Central memory CD8-positive, alpha-beta T cell (primary cell): ENCODE results near the gene SERF2.

Source experiments
- ATAC-seq: fragments of 150-1000 bp; cut with Tn5 transposase; replicated peaks from 2 replicates; pipeline ENCODE4 v1.10.0; 2022; ENCODE audit warnings: mild to moderate bottlenecking, moderate FRiP score, moderate number of reproducible peaks; ENCODE audit not compliant: poor library complexity, severe bottlenecking; ENCODE audit errors: extremely low read depth
- DNase-seq, 2 donors: peaks; one replicate each; pipeline ENCODE4 v3.0.0; 2021; ENCODE audit warnings: low spot score in 2 of 2
- H3K27ac Mint-ChIP-seq: one replicate; pipeline ENCODE4 v1.8.0; 2022; ENCODE audit warnings: low read depth, mild to moderate bottlenecking, moderate library complexity, mixed read lengths
- H3K27me3 Mint-ChIP-seq: one replicate; pipeline ENCODE4 v1.8.0; 2022; ENCODE audit warnings: mixed read lengths
- H3K36me3 Mint-ChIP-seq: one replicate; pipeline ENCODE4 v1.8.0; 2022; ENCODE audit warnings: mild to moderate bottlenecking, moderate library complexity, mixed read lengths; ENCODE audit not compliant: insufficient read depth
- H3K4me1 Mint-ChIP-seq: one replicate; pipeline ENCODE4 v1.8.0; 2022; ENCODE audit warnings: mixed read lengths
- H3K4me3 Mint-ChIP-seq: one replicate; pipeline ENCODE4 v1.8.0; 2022; ENCODE audit warnings: mild to moderate bottlenecking, moderate library complexity, mixed read lengths
- H3K9me3 Mint-ChIP-seq: one replicate; pipeline ENCODE4 v1.8.0; 2022; ENCODE audit warnings: mixed read lengths

The SERF2 gene

DNA sequence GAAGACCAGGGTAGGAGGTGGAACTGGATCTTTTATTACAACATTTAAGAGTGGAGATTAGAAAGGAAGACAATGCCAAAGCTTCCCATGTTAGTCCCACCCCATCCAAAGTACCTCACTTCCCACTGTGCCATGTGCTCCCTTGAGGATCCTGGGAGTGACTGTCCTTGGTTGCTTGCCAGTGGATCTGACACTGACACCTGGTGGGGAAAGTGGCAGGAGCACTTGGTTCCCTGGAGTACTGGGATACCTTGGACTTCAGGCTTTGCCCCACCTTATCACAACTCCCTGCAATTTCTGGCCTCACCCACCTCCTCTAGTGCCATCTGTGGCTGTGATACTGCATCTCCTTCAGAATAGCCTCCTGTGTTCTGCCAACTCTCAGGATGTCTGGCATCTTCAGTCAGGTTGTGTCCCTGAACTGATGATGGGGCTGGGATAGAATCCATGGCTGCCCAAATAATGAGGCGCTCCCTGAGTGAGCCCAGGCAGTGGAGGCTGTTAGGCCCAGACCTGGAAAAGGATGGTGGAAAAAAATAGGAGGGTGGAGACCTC lies 16.6 kb upstream of the SERF2 start:
- no peak for DNase-seq
- Mint-ChIP-seq H3K27ac (no peak overlapping the region), H3K9me3 (no peaks in the 10 kb centered on the region), H3K4me3 (peak overlapping the region; percentile 92), H3K36me3 (peaks cover 46% of the 10 kb centered on the region), H3K27me3 (no peaks in the 10 kb centered on the region), H3K4me1 (peaks cover 22% of the 10 kb centered on the region)
- ATAC-seq = no peak

DNA sequence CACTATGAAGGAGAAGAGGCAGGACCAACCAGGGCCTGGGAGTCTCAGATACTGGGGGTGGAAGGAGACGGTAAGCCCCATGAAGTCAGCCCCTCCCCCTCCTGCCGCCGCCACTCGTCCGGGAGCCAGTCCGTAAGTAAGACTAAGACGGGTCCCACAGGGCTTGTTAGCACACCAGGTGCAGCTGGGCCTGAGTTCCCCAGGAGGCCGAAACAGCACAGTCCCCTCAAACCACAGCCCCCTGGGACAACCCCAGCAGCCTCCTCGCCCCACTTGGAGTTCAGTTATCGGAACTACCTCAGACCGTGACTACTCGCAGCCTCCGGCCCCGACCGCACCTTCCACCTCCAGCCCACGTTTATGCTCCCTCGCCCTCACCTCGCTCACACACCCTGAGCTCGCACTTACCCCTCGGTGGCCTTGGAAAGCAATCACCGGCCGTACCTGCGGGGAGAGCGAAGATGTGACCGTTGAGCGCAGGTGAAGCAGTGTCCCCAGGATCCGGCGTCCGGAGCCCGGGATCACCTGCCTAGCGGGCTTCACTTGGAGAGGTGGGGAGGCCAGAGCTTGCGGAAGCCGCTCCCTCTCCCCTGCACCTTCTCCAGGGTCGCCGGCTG lies 15.9 kb upstream of the SERF2 start:
- ATAC-seq (no peak), DNase-seq (no peak)
- H3K36me3 Mint-ChIP-seq = peaks cover 38% of the 10 kb centered on the region
- H3K27ac Mint-ChIP-seq = peak overlapping the region; percentile 6
- H3K9me3 Mint-ChIP-seq = no peaks in the 10 kb centered on the region
- peak overlapping the region; percentile 92 for H3K4me3 Mint-ChIP-seq
- H3K27me3 Mint-ChIP-seq = no peaks in the 10 kb centered on the region
- peaks cover 22% of the 10 kb centered on the region for H3K4me1 Mint-ChIP-seq

- peak within 1 kb of the TSS; percentile 92 for H3K4me3 Mint-ChIP-seq
- DNase-seq (peak; percentile 48 to 55), ATAC-seq (peak; percentile 82)
- H3K36me3 Mint-ChIP-seq = peaks cover 33% of the 10 kb centered on the region
- peaks cover 22% of the 10 kb centered on the region for H3K4me1 Mint-ChIP-seq
- peak within 1 kb of the TSS; percentile 76 for H3K27ac Mint-ChIP-seq
- no peaks in the 10 kb centered on the region for H3K27me3 Mint-ChIP-seq
- no peaks in the 10 kb centered on the region for H3K9me3 Mint-ChIP-seq
Observed at GRCh38 chr15:43776718-43777266, 15.3 kb upstream of the SERF2 start, which contains the start of gene ELL3. Gene ELL3, minus strand, starts transcription at chr15:43776966. Its CDS starts 65 bp downstream, at chr15:43776901.

DNA sequence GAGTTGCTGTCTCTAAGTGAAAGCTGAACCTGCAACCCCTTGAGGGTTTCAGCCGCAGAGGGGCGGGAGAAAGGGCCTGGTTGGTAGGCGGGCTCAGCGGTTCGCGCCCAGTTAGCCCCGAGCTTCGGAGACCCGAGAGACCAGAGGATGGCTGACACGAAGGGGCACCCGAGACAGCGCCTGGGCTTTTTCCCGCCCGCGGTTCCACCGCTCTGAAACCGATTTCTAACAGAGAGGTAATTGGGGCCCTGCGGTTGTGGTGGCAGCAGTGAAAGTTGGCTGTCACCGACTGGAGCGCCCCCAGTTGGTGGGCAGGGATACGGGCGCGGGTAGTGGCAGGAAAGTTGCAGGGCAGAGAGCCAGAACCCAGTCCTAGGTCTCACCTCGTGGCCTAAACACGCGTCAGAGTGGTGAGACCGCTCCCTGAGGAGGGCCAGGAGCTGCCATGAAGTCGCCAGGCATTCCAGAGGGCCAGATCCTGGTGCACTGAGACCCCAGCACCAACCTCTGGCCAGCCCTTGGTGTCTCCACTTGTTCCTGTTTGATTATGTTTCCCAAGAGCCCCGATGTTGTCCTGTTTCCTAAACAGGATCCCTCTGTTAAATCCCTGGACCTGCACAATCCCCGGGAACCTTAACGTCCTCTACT lies 14.7 kb upstream of the SERF2 start:
- Mint-ChIP-seq H3K4me1 (peaks cover 22% of the 10 kb centered on the region), H3K9me3 (no peaks in the 10 kb centered on the region), H3K27me3 (no peaks in the 10 kb centered on the region), H3K36me3 (peaks cover 29% of the 10 kb centered on the region), H3K4me3 (peak overlapping the region; percentile 92), H3K27ac (peak overlapping the region; percentile 76)
- peak; percentile 69 to 80 for DNase-seq
- ATAC-seq = peak; percentile 72

DNA sequence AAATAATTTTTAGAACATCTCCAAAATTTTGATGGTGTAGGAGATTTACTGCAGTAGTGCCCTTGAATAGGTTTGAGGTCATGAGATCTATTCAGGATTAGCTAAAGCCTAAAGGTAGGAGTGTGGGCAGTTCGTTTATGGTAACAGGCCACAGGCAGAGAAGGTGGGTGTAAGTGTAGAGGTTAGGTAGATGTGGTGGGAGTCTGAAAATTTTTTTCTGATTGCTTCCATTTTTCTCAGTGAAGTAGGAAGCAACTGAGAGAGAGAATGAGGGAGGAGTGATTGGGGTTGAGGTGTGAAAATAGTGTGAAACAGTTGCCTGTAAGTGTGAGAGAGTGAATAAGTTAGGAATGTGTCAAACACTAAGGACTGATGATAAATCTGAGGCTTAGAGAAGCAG lies 13.1 kb upstream of the SERF2 start:
- ATAC-seq = no peak
- DNase-seq = no peak
- Mint-ChIP-seq H3K27me3 (no peaks in the 10 kb centered on the region), H3K36me3 (peaks cover 16% of the 10 kb centered on the region), H3K4me1 (peaks cover 22% of the 10 kb centered on the region), H3K4me3 (no peak overlapping the region), H3K27ac (no peak overlapping the region), H3K9me3 (no peaks in the 10 kb centered on the region)

- no peaks in the 10 kb centered on the region for H3K9me3 Mint-ChIP-seq
- H3K4me3 Mint-ChIP-seq = peak overlapping the region; percentile 17
- H3K27me3 Mint-ChIP-seq = no peaks in the 10 kb centered on the region
- no peak for DNase-seq
- ATAC-seq = no peak
- peaks cover 17% of the 10 kb centered on the region for H3K36me3 Mint-ChIP-seq
- peaks cover 33% of the 10 kb centered on the region for H3K4me1 Mint-ChIP-seq
- H3K27ac Mint-ChIP-seq = no peak overlapping the region
Observed at GRCh38 chr15:43789409-43789808, 2.7 kb upstream of the SERF2 start.

GRCh38 chr15:43792761-43793476 lies 799 bp downstream of the SERF2 start:
- DNase-seq (no peak), ATAC-seq (no peak)
- Mint-ChIP-seq H3K27me3 (no peaks in the 10 kb centered on the region), H3K4me1 (peaks cover 60% of the 10 kb centered on the region), H3K9me3 (no peaks in the 10 kb centered on the region), H3K36me3 (peaks cover 22% of the 10 kb centered on the region), H3K4me3 (peak overlapping the region; percentile 95), H3K27ac (peak overlapping the region; percentile 99)

- Mint-ChIP-seq H3K36me3 (peaks cover 25% of the 10 kb centered on the region), H3K27me3 (no peaks in the 10 kb centered on the region), H3K9me3 (no peaks in the 10 kb centered on the region), H3K27ac (peak overlapping the region; percentile 99), H3K4me3 (peak overlapping the region; percentile 95), H3K4me1 (peaks cover 60% of the 10 kb centered on the region)
- no peak for ATAC-seq
- DNase-seq = no peak
Observed at GRCh38 chr15:43793647-43794046, 1.5 kb downstream of the SERF2 start.

DNA sequence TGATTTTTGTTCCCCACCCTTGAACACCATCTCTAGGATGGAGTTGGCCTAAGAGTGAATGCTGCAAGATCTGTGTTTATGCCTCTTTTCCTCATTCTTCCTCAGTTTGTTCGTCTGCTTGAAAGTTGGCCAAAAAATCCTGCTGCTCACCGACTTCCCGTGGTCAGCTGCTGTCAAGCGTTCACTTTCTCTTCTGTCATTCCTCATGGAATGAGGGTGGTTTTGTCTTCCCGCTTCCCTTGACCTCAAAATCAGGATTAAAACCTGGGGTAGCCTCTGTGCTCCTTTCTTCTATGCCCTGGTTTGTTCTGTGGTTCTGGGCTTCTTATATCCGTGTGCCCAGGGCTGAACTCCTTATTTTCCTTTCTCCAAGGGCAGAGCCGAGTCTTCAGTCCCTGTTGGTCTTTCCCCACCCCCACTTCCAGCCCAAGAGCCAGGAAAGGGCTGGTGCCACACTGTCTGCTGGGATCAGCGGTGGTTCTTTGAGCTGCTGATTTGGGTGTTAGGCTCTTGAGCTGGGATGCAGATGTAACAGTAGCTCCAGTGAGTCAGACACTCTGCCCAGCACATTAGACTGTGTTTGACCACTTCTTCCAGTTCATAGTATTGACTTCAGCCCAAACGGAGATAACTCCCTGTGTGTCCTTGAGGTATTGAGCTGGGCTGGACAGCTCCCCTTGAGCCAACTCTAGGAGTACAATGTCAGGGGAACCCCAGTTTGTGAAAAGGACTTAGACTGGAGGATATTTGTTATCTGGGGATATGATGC lies 2.3 kb downstream of the SERF2 start:
- no peak for ATAC-seq
- no peaks in the 10 kb centered on the region for H3K9me3 Mint-ChIP-seq
- no peaks in the 10 kb centered on the region for H3K27me3 Mint-ChIP-seq
- H3K4me1 Mint-ChIP-seq = peaks cover 61% of the 10 kb centered on the region
- H3K27ac Mint-ChIP-seq = peak overlapping the region; percentile 67
- H3K4me3 Mint-ChIP-seq = peak overlapping the region; percentile 95
- H3K36me3 Mint-ChIP-seq = peaks cover 25% of the 10 kb centered on the region
- DNase-seq = no peak

GRCh38 chr15:43795197-43795596 lies 3.1 kb downstream of the SERF2 start:
- no peak overlapping the region for H3K4me3 Mint-ChIP-seq
- H3K4me1 Mint-ChIP-seq = peaks cover 65% of the 10 kb centered on the region
- DNase-seq (no peak), ATAC-seq (no peak)
- H3K27ac Mint-ChIP-seq = no peak overlapping the region
- no peaks in the 10 kb centered on the region for H3K27me3 Mint-ChIP-seq
- H3K36me3 Mint-ChIP-seq = peaks cover 28% of the 10 kb centered on the region
- no peaks in the 10 kb centered on the region for H3K9me3 Mint-ChIP-seq

- H3K36me3 Mint-ChIP-seq = peaks cover 35% of the 10 kb centered on the region
Observed at GRCh38 chr15:43795997-43796396, 3.9 kb downstream of the SERF2 start.

DNA sequence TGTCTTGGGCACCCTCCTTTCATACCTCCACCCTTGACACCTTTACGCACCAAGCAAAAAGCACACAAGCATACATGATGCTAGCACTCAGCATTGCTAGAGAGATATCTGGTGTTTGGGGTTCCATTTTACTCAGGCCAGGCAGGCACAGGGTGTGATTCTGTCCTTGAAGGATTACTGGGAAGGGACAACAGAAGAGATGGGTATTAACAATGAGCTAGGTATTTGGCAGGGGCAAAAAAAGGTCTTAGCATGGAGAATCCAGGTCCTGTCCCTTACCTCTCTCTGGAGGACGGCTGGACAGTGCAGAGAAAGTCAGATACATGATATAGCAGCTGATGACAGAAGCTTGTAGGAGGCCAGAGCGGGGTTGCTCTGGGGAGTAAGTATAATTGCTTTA lies 4.4 kb downstream of the SERF2 start:
- no peak overlapping the region for H3K27ac Mint-ChIP-seq
- H3K9me3 Mint-ChIP-seq = no peaks in the 10 kb centered on the region
- H3K27me3 Mint-ChIP-seq = no peaks in the 10 kb centered on the region
- peaks cover 74% of the 10 kb centered on the region for H3K4me1 Mint-ChIP-seq
- no peak overlapping the region for H3K4me3 Mint-ChIP-seq
- ATAC-seq = no peak
- no peak for DNase-seq
- peaks cover 38% of the 10 kb centered on the region for H3K36me3 Mint-ChIP-seq

More at GRCh38 chr15:43795997-43796396, 3.9 kb downstream of the SERF2 start:
- DNase-seq = no peak
- H3K27ac Mint-ChIP-seq = no peak overlapping the region
- peaks cover 71% of the 10 kb centered on the region for H3K4me1 Mint-ChIP-seq
- H3K9me3 Mint-ChIP-seq = no peaks in the 10 kb centered on the region
- H3K4me3 Mint-ChIP-seq = no peak overlapping the region
- no peaks in the 10 kb centered on the region for H3K27me3 Mint-ChIP-seq
- ATAC-seq = no peak
